Activated CD4-positive, alpha-beta T cell treated with anti-CD3 and anti-CD28 coated beads, Interleukin-2, amount 50 U/mL, for 24 hours (primary cell): ENCODE results near the gene PPP1R9B.

Experiments used
- DNase-seq, 2 donors: peaks; one replicate each; pipeline ENCODE4 v3.0.0-alpha.2; 2020; ENCODE audit warnings: low read depth in 1 of 2, low spot score in 1 of 2

The PPP1R9B gene

DNA sequence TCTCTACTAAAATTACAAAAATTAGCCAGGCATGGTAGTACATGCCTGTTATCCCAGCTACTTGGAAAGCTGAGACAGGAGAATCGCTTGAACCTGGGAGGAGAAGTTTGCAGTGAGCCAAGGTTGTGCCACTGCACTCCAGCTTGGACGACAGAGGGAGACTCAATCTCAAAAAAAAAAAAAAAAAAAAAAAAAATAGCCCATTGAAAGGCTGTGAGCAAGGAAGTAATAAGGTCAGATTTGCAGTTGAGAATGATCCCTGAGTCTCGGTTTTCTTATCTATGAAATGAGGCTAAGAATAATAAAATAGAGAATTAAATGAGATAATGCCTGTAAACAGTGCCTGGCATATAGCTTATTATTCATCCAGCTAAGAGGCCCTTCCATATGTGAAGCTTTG, 56.7 kb downstream of the PPP1R9B start:
- no peak for DNase-seq

- DNase-seq, result no peak
Measured at GRCh38 chr17:50093246-50093645, 57.2 kb downstream of the PPP1R9B start.

- no peak for DNase-seq
Measured at GRCh38 chr17:50091918-50092285, 58.6 kb downstream of the PPP1R9B start.

- DNase-seq, result no peak
Measured at GRCh38 chr17:50090971-50091917, 59.2 kb downstream of the PPP1R9B start.

DNA sequence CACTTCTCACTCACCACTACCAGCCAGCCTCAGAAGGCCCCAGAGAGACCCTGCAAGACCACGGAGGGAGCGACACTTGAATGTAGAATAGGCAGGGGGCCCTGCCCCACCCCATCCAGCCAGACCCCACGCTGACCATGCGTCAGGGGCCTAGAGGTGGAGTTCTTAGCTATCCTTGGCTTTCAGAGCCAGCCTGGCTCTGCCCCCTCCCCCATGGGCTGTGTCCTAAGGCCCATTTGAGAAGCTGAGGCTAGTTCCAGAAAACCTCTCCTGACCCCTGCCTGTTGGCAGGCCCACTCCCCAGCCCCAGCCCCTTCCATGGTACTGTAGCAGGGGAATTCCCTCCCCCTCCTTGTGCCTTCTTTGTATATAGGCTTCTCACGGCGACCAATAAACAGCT, 60.4 kb downstream of the PPP1R9B start:
- DNase-seq, result no peak

DNA sequence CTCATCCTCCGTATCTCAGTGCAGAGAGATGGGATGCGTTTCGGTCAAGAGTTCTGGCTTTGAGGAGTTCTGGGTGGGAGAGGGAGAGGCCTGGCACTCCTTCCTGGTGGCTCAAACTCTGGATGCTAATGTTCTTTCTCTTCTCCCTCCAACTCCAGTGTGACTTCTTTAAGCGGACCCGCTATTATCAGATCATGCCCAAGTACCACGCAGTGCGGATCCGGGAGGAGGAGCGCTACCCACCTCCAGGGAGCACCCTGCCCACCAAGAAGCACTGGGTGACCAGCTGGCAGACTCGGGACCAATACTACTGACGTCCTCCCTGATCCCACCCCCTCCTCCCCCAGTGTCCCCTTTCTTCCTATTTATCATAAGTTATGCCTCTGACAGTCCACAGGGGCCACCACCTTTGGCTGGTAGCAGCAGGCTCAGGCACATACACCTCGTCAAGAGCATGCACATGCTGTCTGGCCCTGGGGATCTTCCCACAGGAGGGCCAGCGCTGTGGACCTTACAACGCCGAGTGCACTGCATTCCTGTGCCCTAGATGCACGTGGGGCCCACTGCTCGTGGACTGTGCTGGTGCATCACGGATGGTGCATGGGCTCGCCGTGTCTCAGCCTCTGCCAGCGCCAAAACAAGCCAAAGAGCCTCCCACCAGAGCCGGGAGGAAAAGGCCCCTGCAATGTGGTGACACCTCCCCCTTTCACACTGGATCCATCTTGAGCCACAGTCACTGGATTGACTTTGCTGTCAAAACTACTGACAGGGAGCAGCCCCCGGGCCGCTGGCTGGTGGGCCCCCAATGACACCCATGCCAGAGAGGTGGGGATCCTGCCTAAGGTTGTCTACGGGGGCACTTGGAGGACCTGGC, 61.3 kb downstream of the PPP1R9B start:
- DNase-seq, result no peak

DNA sequence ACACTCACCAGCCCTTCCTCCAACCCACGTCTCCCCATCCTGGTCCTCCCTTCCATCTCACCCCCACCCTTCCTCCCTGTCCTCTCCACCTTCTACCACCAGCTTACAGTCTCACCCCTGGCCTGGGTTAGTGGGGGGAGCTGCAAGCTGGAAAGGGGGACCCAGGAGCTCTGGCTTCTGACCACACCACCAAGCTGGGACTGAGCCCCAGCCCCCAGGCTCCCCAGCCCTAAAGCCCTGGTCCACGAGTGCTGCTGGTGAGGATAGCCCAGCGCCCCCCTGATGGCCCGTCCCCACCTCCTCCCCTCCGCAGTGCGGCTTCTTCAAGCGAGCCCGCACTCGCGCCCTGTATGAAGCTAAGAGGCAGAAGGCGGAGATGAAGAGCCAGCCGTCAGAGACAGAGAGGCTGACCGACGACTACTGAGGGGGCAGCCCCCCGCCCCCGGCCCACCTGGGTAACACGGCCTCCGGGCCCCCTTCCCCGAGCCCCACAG, 62.5 kb downstream of the PPP1R9B start:
- no peak for DNase-seq

DNA sequence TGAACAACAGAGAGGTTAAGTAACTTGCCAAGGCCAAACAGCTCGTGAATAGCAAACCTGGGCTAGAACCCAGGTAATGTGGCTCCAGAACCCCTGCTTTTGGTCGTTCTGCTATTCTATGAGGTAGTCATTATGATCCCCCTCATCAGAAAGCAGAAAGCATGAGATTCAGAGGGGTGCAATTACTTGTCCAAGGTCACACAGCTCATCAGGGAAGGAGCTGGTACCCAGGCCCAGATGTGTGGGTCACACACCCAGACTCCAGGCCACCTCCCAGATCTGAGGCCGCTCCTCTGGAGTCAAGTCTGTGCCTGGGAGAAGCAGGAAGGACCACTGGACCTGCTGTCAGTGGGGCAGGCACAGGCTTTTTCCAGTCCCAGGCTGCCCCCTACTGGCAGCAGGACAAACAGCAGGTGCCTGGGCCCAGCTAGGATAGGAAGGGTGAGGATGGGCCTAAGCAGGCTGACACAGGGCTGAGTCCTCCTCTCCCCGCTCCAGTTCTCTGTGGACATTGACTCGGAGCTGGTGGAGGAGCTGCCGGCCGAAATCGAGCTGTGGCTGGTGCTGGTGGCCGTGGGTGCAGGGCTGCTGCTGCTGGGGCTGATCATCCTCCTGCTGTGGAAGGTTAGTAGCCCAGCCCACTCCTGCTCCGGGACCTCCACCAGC, 63.1 kb downstream of the PPP1R9B start:
- DNase-seq, result peak; percentile 70 to 71
